A549 (cell line): ENCODE measurements around the gene ASCL5.

Experiments used
- CHD2 ChIP-seq: fragments of 150-350 bp; IDR thresholded peaks from 2 replicates; pipeline ENCODE4 v1.6.1; 2014; ENCODE audit warnings: low read length; ENCODE audit not compliant: partially characterized antibody
- CHD4 ChIP-seq: fragments of 200-600 bp; sonication (generic); IDR thresholded peaks from 2 replicates; pipeline ENCODE4 v1.6.1; 2016; ENCODE audit warnings: antibody characterized with exemption, mild to moderate bottlenecking, borderline replicate concordance
- EP300 ChIP-seq, 2 experiments: fragments of >200 bp; sonication (Bioruptor Twin); formaldehyde crosslinking; IDR thresholded peaks; 2 replicates in 1 of 2; 3 replicates in 1 of 2; pipeline ENCODE4 v1.6.1; 2016 to 2017
- HOXA7 ChIP-seq: fragments of 250-450 bp; sonication (Bioruptor Pico); IDR thresholded peaks from 2 replicates; pipeline ENCODE4 v1.5.0; 2020; ENCODE audit warnings: mild to moderate bottlenecking, moderate library complexity
- KDM1A ChIP-seq: fragments of 200-600 bp; sonication (generic); IDR thresholded peaks from 2 replicates; pipeline ENCODE4 v1.6.1; 2016; ENCODE audit warnings: low read depth, mild to moderate bottlenecking
- PHF8 ChIP-seq: fragments of 200-600 bp; sonication (generic); IDR thresholded peaks from 2 replicates; pipeline ENCODE4 v1.6.1; 2016; ENCODE audit warnings: low read depth, mild to moderate bottlenecking, antibody characterized with exemption, moderate library complexity, borderline replicate concordance
- ZFP36 ChIP-seq: fragments of 450-650 bp; IDR thresholded peaks from 2 replicates; pipeline ENCODE4 v1.6.1; 2014; ENCODE audit warnings: borderline replicate concordance; ENCODE audit not compliant: partially characterized antibody
- ZSCAN20 ChIP-seq: fragments of 250-450 bp; sonication (Bioruptor Pico); IDR thresholded peaks from 2 replicates; pipeline ENCODE4 v1.8.0; 2022; ENCODE audit warnings: mild to moderate bottlenecking, moderate library complexity
- TF ChIP-seq, protein P1 (sequence below): fragments of >200 bp; sonication (Bioruptor Twin); formaldehyde crosslinking; IDR thresholded peaks from 3 replicates; pipeline ENCODE4 v1.5.1; 2016
- TF ChIP-seq, protein P2 (sequence below): fragments of 200-600 bp; sonication (generic); IDR thresholded peaks from 2 replicates; pipeline ENCODE4 v1.6.1; 2016; ENCODE audit warnings: antibody characterized with exemption, mild to moderate bottlenecking, moderate library complexity
- TF ChIP-seq, protein P3 (sequence below): IDR thresholded peaks from 2 replicates; pipeline ENCODE4 v1.6.1; 2012
- TF ChIP-seq, protein P4 (sequence below): fragments of 250-450 bp; sonication (Bioruptor Pico); IDR thresholded peaks from 2 replicates; pipeline ENCODE4 v1.5.0; 2021; ENCODE audit warnings: mild to moderate bottlenecking, moderate library complexity, borderline replicate concordance

DNA sequence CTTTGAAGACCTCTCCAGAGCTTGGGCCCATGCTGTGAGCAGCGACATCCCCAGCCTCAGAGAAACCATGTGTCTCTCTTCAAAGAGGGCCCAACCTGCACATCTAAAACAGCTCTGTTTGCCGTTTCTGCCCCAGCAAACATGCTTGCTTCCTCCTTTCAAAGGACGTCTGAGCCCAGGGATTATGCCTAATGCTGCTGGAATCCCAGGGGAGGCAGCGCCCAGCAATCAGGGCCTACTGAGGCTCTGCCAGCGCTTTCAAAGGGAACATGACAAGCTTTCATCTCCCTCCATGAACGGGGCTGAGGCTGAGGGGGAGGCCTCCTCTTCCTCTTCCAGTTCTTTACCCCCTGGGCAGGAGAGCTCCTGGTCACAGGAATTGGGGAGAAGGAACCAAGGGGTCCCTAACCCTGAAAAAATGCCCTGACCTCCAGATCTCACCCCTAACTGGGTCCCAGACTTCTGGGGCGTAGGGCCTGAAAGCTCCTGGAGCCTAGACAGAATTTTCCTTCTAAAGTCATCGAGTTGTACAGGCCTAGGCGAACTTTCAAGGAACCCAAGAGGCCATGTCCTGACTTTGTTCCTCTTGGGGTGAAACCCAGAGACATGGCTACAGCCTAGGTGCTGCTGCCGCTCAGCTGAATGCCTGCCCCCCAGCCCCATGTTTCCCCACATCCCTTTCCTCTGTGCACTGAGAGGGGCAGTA lies 13.4 kb upstream of the ASCL5 start:
- no peak for TF ChIP-seq CHD4
- TF ChIP-seq ZSCAN20 (CRISPR knock-in tag), result no peak
- TF ChIP-seq, protein P1, sequence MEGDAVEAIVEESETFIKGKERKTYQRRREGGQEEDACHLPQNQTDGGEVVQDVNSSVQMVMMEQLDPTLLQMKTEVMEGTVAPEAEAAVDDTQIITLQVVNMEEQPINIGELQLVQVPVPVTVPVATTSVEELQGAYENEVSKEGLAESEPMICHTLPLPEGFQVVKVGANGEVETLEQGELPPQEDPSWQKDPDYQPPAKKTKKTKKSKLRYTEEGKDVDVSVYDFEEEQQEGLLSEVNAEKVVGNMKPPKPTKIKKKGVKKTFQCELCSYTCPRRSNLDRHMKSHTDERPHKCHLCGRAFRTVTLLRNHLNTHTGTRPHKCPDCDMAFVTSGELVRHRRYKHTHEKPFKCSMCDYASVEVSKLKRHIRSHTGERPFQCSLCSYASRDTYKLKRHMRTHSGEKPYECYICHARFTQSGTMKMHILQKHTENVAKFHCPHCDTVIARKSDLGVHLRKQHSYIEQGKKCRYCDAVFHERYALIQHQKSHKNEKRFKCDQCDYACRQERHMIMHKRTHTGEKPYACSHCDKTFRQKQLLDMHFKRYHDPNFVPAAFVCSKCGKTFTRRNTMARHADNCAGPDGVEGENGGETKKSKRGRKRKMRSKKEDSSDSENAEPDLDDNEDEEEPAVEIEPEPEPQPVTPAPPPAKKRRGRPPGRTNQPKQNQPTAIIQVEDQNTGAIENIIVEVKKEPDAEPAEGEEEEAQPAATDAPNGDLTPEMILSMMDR, result no peak
- no peak for TF ChIP-seq CHD2
- no peak for TF ChIP-seq ZFP36
- TF ChIP-seq, protein P2, sequence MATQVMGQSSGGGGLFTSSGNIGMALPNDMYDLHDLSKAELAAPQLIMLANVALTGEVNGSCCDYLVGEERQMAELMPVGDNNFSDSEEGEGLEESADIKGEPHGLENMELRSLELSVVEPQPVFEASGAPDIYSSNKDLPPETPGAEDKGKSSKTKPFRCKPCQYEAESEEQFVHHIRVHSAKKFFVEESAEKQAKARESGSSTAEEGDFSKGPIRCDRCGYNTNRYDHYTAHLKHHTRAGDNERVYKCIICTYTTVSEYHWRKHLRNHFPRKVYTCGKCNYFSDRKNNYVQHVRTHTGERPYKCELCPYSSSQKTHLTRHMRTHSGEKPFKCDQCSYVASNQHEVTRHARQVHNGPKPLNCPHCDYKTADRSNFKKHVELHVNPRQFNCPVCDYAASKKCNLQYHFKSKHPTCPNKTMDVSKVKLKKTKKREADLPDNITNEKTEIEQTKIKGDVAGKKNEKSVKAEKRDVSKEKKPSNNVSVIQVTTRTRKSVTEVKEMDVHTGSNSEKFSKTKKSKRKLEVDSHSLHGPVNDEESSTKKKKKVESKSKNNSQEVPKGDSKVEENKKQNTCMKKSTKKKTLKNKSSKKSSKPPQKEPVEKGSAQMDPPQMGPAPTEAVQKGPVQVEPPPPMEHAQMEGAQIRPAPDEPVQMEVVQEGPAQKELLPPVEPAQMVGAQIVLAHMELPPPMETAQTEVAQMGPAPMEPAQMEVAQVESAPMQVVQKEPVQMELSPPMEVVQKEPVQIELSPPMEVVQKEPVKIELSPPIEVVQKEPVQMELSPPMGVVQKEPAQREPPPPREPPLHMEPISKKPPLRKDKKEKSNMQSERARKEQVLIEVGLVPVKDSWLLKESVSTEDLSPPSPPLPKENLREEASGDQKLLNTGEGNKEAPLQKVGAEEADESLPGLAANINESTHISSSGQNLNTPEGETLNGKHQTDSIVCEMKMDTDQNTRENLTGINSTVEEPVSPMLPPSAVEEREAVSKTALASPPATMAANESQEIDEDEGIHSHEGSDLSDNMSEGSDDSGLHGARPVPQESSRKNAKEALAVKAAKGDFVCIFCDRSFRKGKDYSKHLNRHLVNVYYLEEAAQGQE, result no peak
- TF ChIP-seq HOXA7 (CRISPR knock-in tag), result no peak
- TF ChIP-seq, protein P3, sequence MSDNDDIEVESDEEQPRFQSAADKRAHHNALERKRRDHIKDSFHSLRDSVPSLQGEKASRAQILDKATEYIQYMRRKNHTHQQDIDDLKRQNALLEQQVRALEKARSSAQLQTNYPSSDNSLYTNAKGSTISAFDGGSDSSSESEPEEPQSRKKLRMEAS, result no peak
- TF ChIP-seq, protein P4, sequence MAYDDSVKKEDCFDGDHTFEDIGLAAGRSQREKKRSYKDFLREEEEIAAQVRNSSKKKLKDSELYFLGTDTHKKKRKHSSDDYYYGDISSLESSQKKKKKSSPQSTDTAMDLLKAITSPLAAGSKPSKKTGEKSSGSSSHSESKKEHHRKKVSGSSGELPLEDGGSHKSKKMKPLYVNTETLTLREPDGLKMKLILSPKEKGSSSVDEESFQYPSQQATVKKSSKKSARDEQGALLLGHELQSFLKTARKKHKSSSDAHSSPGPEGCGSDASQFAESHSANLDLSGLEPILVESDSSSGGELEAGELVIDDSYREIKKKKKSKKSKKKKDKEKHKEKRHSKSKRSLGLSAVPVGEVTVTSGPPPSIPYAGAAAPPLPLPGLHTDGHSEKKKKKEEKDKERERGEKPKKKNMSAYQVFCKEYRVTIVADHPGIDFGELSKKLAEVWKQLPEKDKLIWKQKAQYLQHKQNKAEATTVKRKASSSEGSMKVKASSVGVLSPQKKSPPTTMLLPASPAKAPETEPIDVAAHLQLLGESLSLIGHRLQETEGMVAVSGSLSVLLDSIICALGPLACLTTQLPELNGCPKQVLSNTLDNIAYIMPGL (CRISPR knock-in tag), result no peak
- TF ChIP-seq EP300 (IDR thresholded peaks at IDR 0.05), result no peak
- TF ChIP-seq PHF8, result no peak
- TF ChIP-seq KDM1A, result no peak
